HG03432 (cell line): ENCODE data around the gene DLX2.

Source experiments
- ATAC-seq: cut with Tn5 transposase; IDR thresholded peaks from one replicate; pipeline ENCODE4 v1.9.1; 2021; ENCODE audit warnings: mild to moderate bottlenecking, moderate library complexity; ENCODE audit not compliant: unreplicated experiment

Gene DLX2

GRCh38 chr2:172094294-172095145 lies 8.2 kb downstream of the DLX2 start:
- no peak for ATAC-seq

GRCh38 chr2:172093416-172094293 lies 9.0 kb downstream of the DLX2 start:
- no peak for ATAC-seq

- ATAC-seq, result no peak
Observed at GRCh38 chr2:172092716-172093415, 9.8 kb downstream of the DLX2 start.

DNA sequence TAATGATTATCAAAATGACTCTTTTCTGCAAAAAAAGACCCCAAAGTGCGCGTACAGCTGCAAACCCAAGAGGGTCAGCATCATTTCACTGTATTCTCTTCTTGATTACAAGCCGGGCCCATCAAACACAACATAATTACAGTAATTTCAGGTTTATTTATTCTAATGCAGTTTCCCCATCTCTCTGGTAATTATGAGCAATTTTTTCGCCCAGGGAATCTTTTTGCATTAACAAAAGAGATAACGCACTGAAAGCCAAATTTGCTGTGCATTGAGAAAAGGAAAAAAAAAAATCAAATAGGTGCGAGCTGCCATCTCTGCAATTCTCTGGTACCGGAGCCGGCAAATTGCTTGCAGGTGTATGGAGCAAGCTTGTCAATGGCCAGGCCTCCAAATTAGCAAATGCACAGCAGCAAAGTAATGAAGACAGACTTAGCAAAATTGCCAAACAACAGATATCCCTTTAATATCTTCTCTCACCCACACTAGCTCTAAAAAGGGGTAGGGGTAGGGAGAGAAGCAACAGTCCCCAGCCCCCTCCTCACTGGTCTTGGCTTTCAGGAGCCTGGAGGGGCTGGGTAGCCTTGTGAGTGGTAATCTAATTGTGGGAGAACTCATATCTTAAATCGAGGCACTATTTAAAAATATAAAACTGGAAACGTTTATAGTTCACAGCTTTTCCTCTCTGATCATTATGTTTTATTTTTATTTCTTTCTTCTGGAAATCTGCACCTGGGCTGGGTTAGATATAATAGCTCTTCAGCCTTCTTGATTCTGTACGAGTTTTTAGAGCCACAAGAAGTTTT lies 10.7 kb downstream of the DLX2 start:
- ATAC-seq, result no peak

DNA sequence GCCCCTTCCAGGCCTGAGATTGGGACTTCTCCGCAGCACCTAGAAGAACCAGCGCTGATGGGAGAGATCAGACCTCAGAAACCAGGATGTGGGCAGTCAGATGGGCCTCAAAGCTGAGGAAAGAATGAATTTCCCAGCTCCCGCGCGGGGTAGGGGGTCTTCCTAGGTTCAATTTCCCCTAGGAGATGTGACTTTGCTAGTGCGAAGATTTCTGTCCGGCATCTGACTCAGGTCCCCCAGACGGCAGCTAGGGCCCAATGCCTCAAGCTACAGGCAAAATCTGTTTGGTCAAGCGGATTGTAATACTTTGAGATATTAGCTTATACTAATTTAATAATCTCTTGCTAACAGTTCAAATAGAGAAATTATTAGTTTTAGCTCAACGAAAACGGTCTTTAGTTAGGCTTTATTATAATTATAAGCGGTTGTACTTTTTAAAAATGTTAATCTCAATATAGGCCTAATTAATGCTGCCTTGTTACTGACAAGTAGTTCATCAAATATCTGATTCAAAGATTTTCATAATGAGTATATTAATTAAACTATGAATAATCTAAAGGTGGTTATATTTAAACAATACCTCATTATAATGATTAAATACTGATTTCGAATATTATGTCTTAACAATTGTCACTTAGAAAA lies 11.6 kb downstream of the DLX2 start:
- ATAC-seq, result no peak

DNA sequence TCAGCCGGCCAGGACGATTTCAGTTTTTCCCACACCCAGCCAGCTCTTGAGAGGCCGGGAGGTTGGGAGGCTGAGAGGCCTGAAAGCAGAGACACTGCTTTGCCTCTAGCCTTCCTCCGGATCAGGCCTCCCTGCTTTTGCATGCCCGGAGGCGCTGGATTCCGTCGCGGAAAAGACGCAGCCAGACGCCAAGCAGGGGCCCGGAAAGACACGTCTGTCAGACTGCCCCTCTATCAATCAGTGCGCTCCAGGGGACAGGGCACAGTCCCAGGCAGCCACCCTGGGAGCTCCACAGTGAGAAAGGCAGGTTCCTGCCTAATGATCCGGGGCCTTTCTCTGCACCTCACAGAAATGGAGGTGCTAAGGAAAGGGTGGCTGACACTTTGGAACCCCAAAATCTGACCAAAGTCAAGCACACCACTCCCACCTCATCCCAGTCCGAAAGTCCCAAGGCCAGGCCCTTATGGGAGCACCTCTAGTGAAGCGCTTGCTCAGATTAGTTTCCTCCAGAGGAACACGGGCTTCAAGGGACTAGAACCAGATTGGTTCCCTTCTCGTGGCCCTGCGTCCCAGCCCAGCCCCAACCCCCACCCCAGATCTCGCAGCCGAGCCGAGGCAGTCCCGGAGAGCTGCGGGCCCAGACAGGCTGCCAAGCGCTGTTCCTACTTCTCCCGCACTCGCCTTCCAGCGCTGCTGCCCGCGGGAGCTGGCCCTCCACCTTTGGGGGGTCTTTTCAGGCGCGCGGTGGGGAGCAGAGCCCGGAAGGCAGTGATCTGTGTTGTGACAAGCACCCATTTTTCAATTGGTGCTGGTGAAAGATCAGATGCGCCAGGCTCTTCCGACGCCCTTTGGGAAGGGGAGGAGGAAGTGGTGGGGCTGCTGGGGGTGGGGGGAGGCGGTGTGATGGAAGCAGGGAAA lies 12.4 kb downstream of the DLX2 start:
- no peak for ATAC-seq

- ATAC-seq, result no peak
Observed at GRCh38 chr2:172089633-172090032, 13.1 kb downstream of the DLX2 start.

GRCh38 chr2:172089005-172089504 lies 13.6 kb downstream of the DLX2 start:
- no peak for ATAC-seq

GRCh38 chr2:172088245-172089004 lies 14.3 kb downstream of the DLX2 start:
- no peak for ATAC-seq

DNA sequence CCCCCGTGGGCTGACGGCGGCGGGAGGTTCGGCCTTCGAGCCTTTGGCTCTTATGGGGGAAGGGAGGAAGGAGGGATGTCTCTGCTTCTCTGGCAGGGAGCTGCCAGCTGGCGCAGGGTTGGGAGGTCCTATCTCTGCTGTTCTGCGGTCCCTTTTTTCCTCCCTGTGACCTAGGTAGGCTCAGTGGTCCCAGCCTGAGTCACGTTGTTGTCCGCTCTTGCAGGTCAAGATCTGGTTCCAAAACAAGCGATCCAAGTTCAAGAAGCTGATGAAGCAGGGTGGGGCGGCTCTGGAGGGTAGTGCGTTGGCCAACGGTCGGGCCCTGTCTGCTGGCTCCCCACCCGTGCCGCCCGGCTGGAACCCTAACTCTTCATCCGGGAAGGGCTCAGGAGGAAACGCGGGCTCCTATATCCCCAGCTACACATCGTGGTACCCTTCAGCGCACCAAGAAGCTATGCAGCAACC lies 14.9 kb downstream of the DLX2 start:
- ATAC-seq, result no peak

GRCh38 chr2:172087207-172087779 lies 15.4 kb downstream of the DLX2 start:
- ATAC-seq, result no peak

DNA sequence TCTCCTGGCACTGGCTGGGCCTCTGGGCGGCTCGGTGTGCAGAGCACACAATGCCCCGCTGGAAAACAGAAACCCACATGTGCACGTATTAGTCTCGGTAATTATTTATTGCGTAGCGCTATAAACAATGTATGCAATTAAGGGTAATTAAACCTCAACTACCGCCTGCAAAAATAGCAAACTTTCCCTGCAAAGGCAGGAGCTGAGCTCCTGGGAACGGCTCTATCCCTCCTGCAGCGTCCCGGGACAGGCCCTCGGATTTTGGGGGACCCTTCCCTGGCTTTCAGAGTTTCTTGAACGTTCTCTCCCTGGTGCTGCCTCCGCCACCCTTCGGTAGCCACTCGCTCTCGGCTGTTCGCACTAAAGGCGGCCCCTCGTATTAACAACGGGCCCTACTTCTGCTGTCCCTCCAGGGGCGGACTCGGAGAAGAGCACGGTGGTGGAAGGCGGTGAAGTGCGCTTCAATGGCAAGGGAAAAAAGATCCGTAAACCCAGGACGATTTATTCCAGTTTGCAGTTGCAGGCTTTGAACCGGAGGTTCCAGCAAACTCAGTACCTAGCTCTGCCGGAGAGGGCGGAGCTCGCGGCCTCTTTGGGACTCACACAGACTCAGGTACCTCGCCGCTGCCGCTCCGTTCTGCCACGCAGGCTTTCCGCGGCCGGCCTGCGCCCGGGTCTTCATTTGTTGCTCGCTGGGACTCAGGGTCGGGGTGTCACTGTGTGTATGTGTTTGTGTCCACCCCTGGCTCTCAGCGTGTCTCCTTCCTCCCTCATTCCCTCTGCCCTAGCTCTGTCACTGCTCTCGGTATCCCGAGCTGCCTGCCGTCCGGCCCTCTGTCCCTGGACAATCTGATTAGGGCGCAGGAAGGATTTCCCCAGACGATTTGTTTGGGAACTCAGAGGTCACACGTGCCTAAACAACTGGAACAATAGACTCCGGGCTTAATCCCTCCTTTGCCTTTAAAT lies 16.2 kb downstream of the DLX2 start:
- no peak for ATAC-seq

DNA sequence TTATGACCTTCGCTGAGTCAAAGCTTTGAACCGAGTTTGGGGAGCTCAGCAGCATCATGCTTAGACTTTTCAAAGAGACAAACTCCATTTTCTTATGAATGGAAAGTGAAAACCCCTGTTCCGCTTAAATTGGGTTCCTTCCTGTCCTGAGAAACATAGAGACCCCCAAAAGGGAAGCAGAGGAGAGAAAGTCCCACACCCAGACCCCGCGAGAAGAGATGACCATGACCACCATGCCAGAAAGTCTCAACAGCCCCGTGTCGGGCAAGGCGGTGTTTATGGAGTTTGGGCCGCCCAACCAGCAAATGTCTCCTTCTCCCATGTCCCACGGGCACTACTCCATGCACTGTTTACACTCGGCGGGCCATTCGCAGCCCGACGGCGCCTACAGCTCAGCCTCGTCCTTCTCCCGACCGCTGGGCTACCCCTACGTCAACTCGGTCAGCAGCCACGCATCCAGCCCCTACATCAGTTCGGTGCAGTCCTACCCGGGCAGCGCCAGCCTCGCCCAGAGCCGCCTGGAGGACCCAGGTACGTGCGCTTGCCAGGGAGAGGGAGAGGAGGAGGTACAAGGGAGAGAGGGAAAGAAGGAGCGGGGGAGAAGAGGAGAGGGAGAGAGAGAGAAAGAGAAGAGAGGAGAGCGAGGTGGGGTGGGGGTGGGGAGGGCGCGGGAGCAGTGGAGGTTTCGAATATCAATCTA lies 17.1 kb downstream of the DLX2 start, which contains the start of gene DLX1:
TSS of gene DLX1 (plus strand) at position 48 of the 700 bp plus-strand sequence. CDS start at position 219, 171 bp downstream.
- peak; percentile 13 for ATAC-seq

DNA sequence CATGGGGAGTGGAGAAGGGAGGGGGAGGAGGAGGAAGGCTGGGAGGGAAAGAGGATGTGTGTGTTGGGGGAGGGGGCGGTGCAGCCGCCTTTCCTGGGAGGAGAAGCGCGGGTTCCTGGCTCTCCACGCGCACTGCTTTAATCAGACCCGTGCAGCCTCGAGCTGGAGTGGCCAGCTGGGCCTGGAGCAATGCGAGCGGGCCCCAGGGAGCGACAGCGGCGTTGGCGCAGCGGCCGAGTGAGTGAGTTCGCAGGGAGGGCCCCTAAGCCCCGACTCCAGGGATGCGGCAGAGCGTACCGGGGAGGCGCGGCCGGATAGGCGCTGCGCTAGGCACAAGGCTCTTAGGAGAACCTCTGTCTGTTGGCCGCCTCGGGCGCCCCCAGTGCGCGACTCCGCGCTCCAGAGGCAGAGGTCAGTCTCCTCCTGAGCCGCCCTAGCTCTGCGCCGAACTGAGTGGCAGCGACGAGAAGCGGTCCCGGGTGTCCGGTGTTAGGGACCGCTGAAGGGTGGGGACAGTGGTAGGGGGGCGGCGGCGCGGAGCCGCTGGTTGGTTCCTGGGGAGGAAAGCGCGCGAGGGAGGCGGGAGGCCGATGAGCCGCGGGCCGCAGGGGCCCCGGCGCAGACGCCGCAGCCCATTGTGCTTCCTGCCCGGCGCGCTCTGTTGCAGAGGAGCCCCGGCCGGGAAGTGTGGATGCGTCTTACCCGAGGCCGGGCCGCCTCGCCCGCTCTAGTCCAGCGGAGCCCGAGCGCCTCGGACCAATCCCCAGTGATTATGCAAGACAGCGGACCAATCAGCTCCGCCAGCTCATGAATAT lies 17.8 kb downstream of the DLX2 start:
- ATAC-seq, result peak; percentile 89

DNA sequence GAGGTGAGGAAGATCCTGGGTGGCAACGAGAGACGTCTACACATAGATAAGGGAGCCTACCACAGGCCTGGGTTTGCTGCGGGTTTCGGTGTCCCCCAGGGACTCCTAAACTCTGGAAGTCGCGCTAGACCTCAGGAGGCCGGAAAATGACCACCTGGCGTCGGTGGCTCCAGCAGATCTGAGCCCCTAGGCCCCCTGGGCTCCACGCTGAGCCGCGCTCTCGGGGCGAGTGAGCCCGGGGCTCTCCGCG lies 18.4 kb downstream of the DLX2 start:
- ATAC-seq, result peak; percentile 14
